K562 (cell line): ENCODE results near the gene LRRIQ4. TPM values are rescaled to one million over a fixed set of nuclear protein-coding genes. Genes with fewer than 3 reads are reported as not detected.

Experiments
- BHLHE40 ChIP-seq: IDR thresholded peaks from 2 replicates; pipeline ENCODE4 v1.6.1; 2011; ENCODE audit warnings: low read length, improper control_type of control experiment
- CTBP1 ChIP-seq: fragments of 450-650 bp; IDR thresholded peaks from 2 replicates; pipeline ENCODE4 v1.6.1; 2016; ENCODE audit warnings: borderline replicate concordance
- DDX20 ChIP-seq: fragments of 450-650 bp; IDR thresholded peaks from 2 replicates; pipeline ENCODE4 v1.6.1; 2016; ENCODE audit warnings: missing genetic modification characterization, low read depth, mild to moderate bottlenecking, missing compliant biosample characterization, moderate library complexity
- FOXK2 ChIP-seq, 2 experiments: fragments of 450-650 bp; IDR thresholded peaks in 1 of 2; conservative IDR thresholded peaks in 1 of 2; 2 replicates each; pipeline ENCODE4 v1.6.1; 2016; ENCODE audit warnings: low read depth in 2 of 2, mild to moderate bottlenecking in 1 of 2
- KAT7 ChIP-seq: sonication (generic); formaldehyde crosslinking; IDR thresholded peaks from 2 replicates; pipeline ENCODE4 v1.8.0; 2022; ENCODE audit warnings: missing genetic modification reagents, mild to moderate bottlenecking, borderline replicate concordance
- PHB ChIP-seq: fragments of 250-450 bp; sonication (Bioruptor Pico); IDR thresholded peaks from 2 replicates; pipeline ENCODE4 v1.5.0; 2021
- PHF21A ChIP-seq: fragments of 450-650 bp; IDR thresholded peaks from 2 replicates; pipeline ENCODE4 v1.6.1; 2017; ENCODE audit warnings: low read depth, borderline replicate concordance
- POLR2G ChIP-seq: fragments of 200-400 bp; formaldehyde crosslinking; IDR thresholded peaks from 2 replicates; pipeline ENCODE4 v1.6.1; 2017; ENCODE audit warnings: low read depth, mild to moderate bottlenecking, antibody characterized with exemption, low read length, moderate library complexity
- SNRNP70 ChIP-seq: fragments of 200-400 bp; formaldehyde crosslinking; optimal IDR thresholded peaks from 2 replicates; pipeline ENCODE3; 2017; ENCODE audit warnings: low read depth, low read length
- SRSF1 ChIP-seq: fragments of 200-400 bp; formaldehyde crosslinking; IDR thresholded peaks from 2 replicates; pipeline ENCODE4 v1.6.1; 2017; ENCODE audit warnings: mild to moderate bottlenecking, low read depth, low read length, moderate library complexity
- TCFL5 ChIP-seq: fragments of 250-450 bp; sonication (Bioruptor Pico); conservative IDR thresholded peaks from 2 replicates; pipeline ENCODE4 v1.6.1; 2021; ENCODE audit warnings: mild to moderate bottlenecking, moderate library complexity, matching md5 sums
- ZNF121 ChIP-seq: sonication (generic); formaldehyde crosslinking; conservative IDR thresholded peaks from 2 replicates; pipeline ENCODE4 v1.8.0; 2022; ENCODE audit warnings: missing genetic modification reagents
- ZNF232 ChIP-seq: sonication (generic); formaldehyde crosslinking; IDR thresholded peaks from 2 replicates; pipeline ENCODE4 v1.8.0; 2022; ENCODE audit warnings: mild to moderate bottlenecking, missing genetic modification reagents
- polyA plus RNA-seq, 8 experiments: library from polyadenylated mRNA; depleted of rRNA in 4 of 8; stranded (reverse) in 5 of 8; unstranded in 3 of 8; fragments of >200 nt; fragmentation: Nextera tagmentation in 2 of 8; fragmentation: Illumina TruSeq in 1 of 8; extraction: Ambion mirVana in 2 of 8; extraction: Trizol in 1 of 8; gene quantifications; 2 replicates each; pipeline versions ENCODE4 v1.2.1 to v1.2.3, GENCODE V29; 2011 to 2014; ENCODE audit warnings: inconsistent platforms in 1 of 8, missing spikeins in 1 of 8
- total RNA-seq, 7 experiments: library from RNA; depleted of rRNA in 6 of 7; stranded (reverse); fragments of >200 nt in 6 of 7; fragmentation: Illumina TruSeq in 2 of 7; extraction: Trizol in 2 of 7; gene quantifications; 2 replicates each; pipeline versions ENCODE4 v1.2.1 to v1.2.3, GENCODE V29; 2011 to 2021; ENCODE audit warnings: low replicate concordance in 1 of 7
- TF ChIP-seq, protein P1 (sequence below): fragments of 250-450 bp; sonication (Bioruptor Pico); IDR thresholded peaks from 2 replicates; pipeline ENCODE4 v1.4.0; 2020
- TF ChIP-seq, protein P2 (sequence below): sonication (generic); formaldehyde crosslinking; IDR thresholded peaks from 2 replicates; pipeline ENCODE4 v1.8.0; 2022; ENCODE audit warnings: mild to moderate bottlenecking, missing genetic modification reagents
- TF ChIP-seq, protein P3 (sequence below): fragments of 450-650 bp; IDR thresholded peaks from 2 replicates; pipeline ENCODE4 v1.6.1; 2016; ENCODE audit warnings: mild to moderate bottlenecking, moderate library complexity

Gene LRRIQ4
- total and polyA plus RNA-seq, 9 of the 15 experiments (the other 6 are each of a cell fraction or from before 2014, with no cell fraction given) = not detected

DNA sequence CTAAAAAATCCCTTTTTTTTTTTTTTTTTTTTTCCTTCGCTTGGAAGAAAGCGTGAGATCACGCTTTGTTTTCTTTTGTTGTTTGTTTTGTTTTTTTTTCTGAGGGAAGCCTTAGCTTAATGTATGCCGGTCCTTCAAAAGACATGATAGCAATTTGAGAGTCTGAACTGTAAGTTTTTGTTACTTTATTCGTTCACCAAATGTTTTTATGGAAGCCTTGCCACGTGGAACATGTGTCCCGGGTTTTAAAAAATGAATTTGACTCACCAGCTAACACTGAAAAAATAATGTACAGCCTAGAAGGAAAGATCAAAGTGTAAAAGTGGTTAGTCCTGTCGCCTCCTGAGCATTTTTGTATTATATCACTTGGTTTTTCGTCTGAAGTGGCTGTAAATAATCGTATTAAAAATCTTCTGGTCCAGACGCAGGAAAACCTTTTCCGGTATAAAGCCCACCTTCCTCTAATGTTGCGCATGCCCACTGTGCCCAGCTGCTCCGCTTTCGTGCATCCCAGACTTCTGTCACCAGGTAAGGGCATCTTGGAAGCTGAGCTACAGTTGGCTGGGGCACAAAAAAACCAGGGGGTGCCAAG lies 40.3 kb upstream of the LRRIQ4 start (continued):
- TF ChIP-seq FOXK2 (conservative IDR thresholded peaks at IDR 0.05 in 1 of 2, IDR thresholded peaks at IDR 0.05 in 1 of 2; ENCODE audit: low read depth in 2 of 2) (peak; percentile 14 to 73; a peak in 1 of 4 replicates), SNRNP70 (no peak), DDX20 (tag) (no peak; the same call in 1 of the 2 replicates), TCFL5 (no peak), BHLHE40 (no peak), SRSF1 (no peak), ZNF232 (CRISPR knock-in tag) (no peak), PHB (CRISPR knock-in tag) (no peak), KAT7 (CRISPR knock-in tag) (no peak), PHF21A (no peak), POLR2G (no peak), CTBP1 (no peak), ZNF121 (CRISPR knock-in tag) (no peak)
- TF ChIP-seq, protein P1, sequence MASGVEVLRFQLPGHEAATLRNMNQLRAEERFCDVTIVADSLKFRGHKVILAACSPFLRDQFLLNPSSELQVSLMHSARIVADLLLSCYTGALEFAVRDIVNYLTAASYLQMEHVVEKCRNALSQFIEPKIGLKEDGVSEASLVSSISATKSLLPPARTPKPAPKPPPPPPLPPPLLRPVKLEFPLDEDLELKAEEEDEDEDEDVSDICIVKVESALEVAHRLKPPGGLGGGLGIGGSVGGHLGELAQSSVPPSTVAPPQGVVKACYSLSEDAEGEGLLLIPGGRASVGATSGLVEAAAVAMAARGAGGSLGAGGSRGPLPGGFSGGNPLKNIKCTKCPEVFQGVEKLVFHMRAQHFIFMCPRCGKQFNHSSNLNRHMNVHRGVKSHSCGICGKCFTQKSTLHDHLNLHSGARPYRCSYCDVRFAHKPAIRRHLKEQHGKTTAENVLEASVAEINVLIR (CRISPR knock-in tag) = no peak
- TF ChIP-seq, protein P2, sequence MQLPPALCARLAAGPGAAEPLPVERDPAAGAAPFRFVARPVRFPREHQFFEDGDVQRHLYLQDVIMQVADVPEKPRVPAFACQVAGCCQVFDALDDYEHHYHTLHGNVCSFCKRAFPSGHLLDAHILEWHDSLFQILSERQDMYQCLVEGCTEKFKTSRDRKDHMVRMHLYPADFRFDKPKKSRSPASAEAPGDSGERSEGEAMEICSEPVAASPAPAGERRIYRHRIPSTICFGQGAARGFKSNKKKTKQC (CRISPR knock-in tag) = no peak
- TF ChIP-seq, protein P3, sequence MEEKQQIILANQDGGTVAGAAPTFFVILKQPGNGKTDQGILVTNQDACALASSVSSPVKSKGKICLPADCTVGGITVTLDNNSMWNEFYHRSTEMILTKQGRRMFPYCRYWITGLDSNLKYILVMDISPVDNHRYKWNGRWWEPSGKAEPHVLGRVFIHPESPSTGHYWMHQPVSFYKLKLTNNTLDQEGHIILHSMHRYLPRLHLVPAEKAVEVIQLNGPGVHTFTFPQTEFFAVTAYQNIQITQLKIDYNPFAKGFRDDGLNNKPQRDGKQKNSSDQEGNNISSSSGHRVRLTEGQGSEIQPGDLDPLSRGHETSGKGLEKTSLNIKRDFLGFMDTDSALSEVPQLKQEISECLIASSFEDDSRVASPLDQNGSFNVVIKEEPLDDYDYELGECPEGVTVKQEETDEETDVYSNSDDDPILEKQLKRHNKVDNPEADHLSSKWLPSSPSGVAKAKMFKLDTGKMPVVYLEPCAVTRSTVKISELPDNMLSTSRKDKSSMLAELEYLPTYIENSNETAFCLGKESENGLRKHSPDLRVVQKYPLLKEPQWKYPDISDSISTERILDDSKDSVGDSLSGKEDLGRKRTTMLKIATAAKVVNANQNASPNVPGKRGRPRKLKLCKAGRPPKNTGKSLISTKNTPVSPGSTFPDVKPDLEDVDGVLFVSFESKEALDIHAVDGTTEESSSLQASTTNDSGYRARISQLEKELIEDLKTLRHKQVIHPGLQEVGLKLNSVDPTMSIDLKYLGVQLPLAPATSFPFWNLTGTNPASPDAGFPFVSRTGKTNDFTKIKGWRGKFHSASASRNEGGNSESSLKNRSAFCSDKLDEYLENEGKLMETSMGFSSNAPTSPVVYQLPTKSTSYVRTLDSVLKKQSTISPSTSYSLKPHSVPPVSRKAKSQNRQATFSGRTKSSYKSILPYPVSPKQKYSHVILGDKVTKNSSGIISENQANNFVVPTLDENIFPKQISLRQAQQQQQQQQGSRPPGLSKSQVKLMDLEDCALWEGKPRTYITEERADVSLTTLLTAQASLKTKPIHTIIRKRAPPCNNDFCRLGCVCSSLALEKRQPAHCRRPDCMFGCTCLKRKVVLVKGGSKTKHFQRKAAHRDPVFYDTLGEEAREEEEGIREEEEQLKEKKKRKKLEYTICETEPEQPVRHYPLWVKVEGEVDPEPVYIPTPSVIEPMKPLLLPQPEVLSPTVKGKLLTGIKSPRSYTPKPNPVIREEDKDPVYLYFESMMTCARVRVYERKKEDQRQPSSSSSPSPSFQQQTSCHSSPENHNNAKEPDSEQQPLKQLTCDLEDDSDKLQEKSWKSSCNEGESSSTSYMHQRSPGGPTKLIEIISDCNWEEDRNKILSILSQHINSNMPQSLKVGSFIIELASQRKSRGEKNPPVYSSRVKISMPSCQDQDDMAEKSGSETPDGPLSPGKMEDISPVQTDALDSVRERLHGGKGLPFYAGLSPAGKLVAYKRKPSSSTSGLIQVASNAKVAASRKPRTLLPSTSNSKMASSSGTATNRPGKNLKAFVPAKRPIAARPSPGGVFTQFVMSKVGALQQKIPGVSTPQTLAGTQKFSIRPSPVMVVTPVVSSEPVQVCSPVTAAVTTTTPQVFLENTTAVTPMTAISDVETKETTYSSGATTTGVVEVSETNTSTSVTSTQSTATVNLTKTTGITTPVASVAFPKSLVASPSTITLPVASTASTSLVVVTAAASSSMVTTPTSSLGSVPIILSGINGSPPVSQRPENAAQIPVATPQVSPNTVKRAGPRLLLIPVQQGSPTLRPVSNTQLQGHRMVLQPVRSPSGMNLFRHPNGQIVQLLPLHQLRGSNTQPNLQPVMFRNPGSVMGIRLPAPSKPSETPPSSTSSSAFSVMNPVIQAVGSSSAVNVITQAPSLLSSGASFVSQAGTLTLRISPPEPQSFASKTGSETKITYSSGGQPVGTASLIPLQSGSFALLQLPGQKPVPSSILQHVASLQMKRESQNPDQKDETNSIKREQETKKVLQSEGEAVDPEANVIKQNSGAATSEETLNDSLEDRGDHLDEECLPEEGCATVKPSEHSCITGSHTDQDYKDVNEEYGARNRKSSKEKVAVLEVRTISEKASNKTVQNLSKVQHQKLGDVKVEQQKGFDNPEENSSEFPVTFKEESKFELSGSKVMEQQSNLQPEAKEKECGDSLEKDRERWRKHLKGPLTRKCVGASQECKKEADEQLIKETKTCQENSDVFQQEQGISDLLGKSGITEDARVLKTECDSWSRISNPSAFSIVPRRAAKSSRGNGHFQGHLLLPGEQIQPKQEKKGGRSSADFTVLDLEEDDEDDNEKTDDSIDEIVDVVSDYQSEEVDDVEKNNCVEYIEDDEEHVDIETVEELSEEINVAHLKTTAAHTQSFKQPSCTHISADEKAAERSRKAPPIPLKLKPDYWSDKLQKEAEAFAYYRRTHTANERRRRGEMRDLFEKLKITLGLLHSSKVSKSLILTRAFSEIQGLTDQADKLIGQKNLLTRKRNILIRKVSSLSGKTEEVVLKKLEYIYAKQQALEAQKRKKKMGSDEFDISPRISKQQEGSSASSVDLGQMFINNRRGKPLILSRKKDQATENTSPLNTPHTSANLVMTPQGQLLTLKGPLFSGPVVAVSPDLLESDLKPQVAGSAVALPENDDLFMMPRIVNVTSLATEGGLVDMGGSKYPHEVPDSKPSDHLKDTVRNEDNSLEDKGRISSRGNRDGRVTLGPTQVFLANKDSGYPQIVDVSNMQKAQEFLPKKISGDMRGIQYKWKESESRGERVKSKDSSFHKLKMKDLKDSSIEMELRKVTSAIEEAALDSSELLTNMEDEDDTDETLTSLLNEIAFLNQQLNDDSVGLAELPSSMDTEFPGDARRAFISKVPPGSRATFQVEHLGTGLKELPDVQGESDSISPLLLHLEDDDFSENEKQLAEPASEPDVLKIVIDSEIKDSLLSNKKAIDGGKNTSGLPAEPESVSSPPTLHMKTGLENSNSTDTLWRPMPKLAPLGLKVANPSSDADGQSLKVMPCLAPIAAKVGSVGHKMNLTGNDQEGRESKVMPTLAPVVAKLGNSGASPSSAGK = peak; percentile 88
